ENCODE measurements around the gene SERHL2. TPM values are rescaled to one million over a fixed set of nuclear protein-coding genes. Genes with fewer than 3 reads are reported as not detected.
"Not testable (repeated sequence)": the region's sequence is repeated elsewhere in the genome, so short reads cannot be mapped to it uniquely, and the experiment has no call there.

SERHL2 gene
- total RNA-seq, 1 donor from 2014 or later: 3.1 TPM

GRCh38 chr22:42515896-42516295 lies 37.9 kb upstream of the SERHL2 start:
- H3K4me3 ChIP-seq: no peak overlapping the region
- peaks cover 0 to 3% of the 10 kb centered on the region in 2 donors for H3K4me1 ChIP-seq
- DNase-seq (ENCODE audit: low spot score in 2 of 2): no peak
- no peak for TF ChIP-seq CTCF (IDR thresholded peaks at IDR 0.05)
- H3K27me3 ChIP-seq: no peaks in the 10 kb centered on the region
- peaks cover 22 to 35% of the 10 kb centered on the region in 2 donors for H3K36me3 ChIP-seq
- intact Hi-C loops (cut with DNase I): no loop called here
- H3K27ac ChIP-seq: no peak overlapping the region
- H3K9me3 ChIP-seq: no peaks in the 10 kb centered on the region

- H3K4me3 ChIP-seq; DNase-seq (ENCODE audit: low spot score in 2 of 2); intact Hi-C loops (cut with DNase I); H3K9me3 ChIP-seq; H3K27ac ChIP-seq; H3K4me1 ChIP-seq; H3K27me3 ChIP-seq: not testable (repeated sequence)
- peaks cover 17 to 29% of the 10 kb centered on the region in 2 donors for H3K36me3 ChIP-seq
These were observed 36.7 kb upstream of the SERHL2 start for GRCh38 chr22:42517103-42517502.

- intact Hi-C loops (cut with DNase I): not testable (repeated sequence)
These were observed 34.9 kb upstream of the SERHL2 start for GRCh38 chr22:42518638-42519524.

GRCh38 chr22:42519525-42520401 lies 34.0 kb upstream of the SERHL2 start, which contains the start of gene RRP7A:
Gene RRP7A, minus strand, starts transcription at chr22:42519796. Its CDS starts 10 bp downstream, at chr22:42519786.
- H3K9me3 ChIP-seq: no peaks in the 10 kb centered on the region
- peak within 1 kb of the TSS; percentile 75 to 77 for H3K4me3 ChIP-seq
- H3K27ac ChIP-seq: peak within 1 kb of the TSS; percentile 65 to 66
- intact Hi-C loops (cut with DNase I): loop anchor here (2.0 kb wide), 1 partner anchor 33 kb away; the partner anchor contains the start of gene SERHL2
- H3K36me3 ChIP-seq: peaks cover 7 to 15% of the 10 kb centered on the region in 2 donors
- H3K27me3 ChIP-seq: no peaks in the 10 kb centered on the region
- peaks cover 0 to 3% of the 10 kb centered on the region in 2 donors for H3K4me1 ChIP-seq
- peak in 1 of 2 donors; percentile 86 for DNase-seq (ENCODE audit: low spot score in 2 of 2)
- TF ChIP-seq CTCF (IDR thresholded peaks at IDR 0.05): peak in 1 of 3 experiments; percentile 10

More at GRCh38 chr22:42518638-42519524, 34.9 kb upstream of the SERHL2 start:
- peak overlapping the region; percentile 75 to 77 for H3K4me3 ChIP-seq
- peaks cover 11 to 23% of the 10 kb centered on the region in 2 donors for H3K36me3 ChIP-seq
- H3K27me3 ChIP-seq; H3K4me1 ChIP-seq; DNase-seq (ENCODE audit: low spot score in 2 of 2); H3K9me3 ChIP-seq: not testable (repeated sequence)
- peak overlapping the region; percentile 65 to 66 for H3K27ac ChIP-seq

- no peak for TF ChIP-seq CTCF (IDR thresholded peaks at IDR 0.05)
- Histone ChIP-seq H3K27me3 (no peaks in the 10 kb centered on the region), H3K36me3 (peaks cover 0 to 5% of the 10 kb centered on the region in 2 donors), H3K27ac (no peak overlapping the region), H3K9me3 (no peaks in the 10 kb centered on the region), H3K4me3 (no peak overlapping the region), H3K4me1 (peaks cover 0 to 3% of the 10 kb centered on the region in 2 donors)
- intact Hi-C loops (cut with DNase I): loop anchor here (2.0 kb wide), 1 partner anchor 32 kb away; the partner anchor contains the start of gene SERHL2
- no peak for DNase-seq (ENCODE audit: low spot score in 2 of 2)
These were observed 32.6 kb upstream of the SERHL2 start for GRCh38 chr22:42521228-42521546.

- Histone ChIP-seq H3K4me1 (peaks cover 0 to 3% of the 10 kb centered on the region in 2 donors), H3K27ac (no peak overlapping the region), H3K27me3 (no peaks in the 10 kb centered on the region), H3K9me3 (no peaks in the 10 kb centered on the region), H3K36me3 (no peaks in the 10 kb centered on the region), H3K4me3 (no peak overlapping the region)
- DNase-seq (ENCODE audit: low spot score in 2 of 2): no peak
- TF ChIP-seq CTCF (IDR thresholded peaks at IDR 0.05): no peak
- intact Hi-C loops (cut with DNase I): no loop called here
These were observed 31.2 kb upstream of the SERHL2 start for GRCh38 chr22:42522546-42522945.

Data from ascending aorta (tissue), 2 donors.